Tibial nerve (tissue), 4 donors: ENCODE data around the gene SNX20. TPM values are rescaled to one million over a fixed set of nuclear protein-coding genes. Genes with fewer than 3 reads are reported as not detected.

Experiments used
- DNase-seq, 2 donors: peaks; one replicate each; pipeline ENCODE4 v3.0.0-alpha.2; 2019; ENCODE audit warnings: low spot score in 2 of 2
- H3K27ac ChIP-seq, 4 donors: fragments of 200-600 bp; sonication (generic) in 3 of 4; one replicate each; pipeline ENCODE4 v1.5.1; 2017 to 2019; ENCODE audit warnings: mild to moderate bottlenecking in 1 of 4
- H3K27me3 ChIP-seq, 2 donors: fragments of 200-600 bp; sonication (generic) in 1 of 2; one replicate each; pipeline versions ENCODE4 v1.5.1 to v1.6.0; 2017 to 2019
- H3K36me3 ChIP-seq, 3 donors: fragments of 200-600 bp; sonication (generic); one replicate each; pipeline ENCODE4 v1.5.1; 2018 to 2019
- H3K4me1 ChIP-seq, 4 donors: fragments of 200-600 bp; sonication (generic) in 3 of 4; one replicate each; pipeline ENCODE4 v1.5.1; 2017 to 2019
- H3K4me3 ChIP-seq, 4 donors: fragments of 200-600 bp; sonication (generic) in 3 of 4; one replicate each; pipeline ENCODE4 v1.5.1; 2017 to 2019; ENCODE audit warnings: mild to moderate bottlenecking in 1 of 4, moderate library complexity in 1 of 4
- H3K9me3 ChIP-seq, 4 donors: fragments of 200-600 bp; sonication (generic) in 3 of 4; one replicate each; pipeline ENCODE4 v1.5.1; 2017 to 2019
- CTCF ChIP-seq, 5 experiments: fragments of 200-600 bp in 3 of 5; fragments of 450-650 bp in 2 of 5; sonication (generic) in 3 of 5; IDR thresholded peaks; one replicate each; pipeline ENCODE4 v1.5.1; 2016 to 2019; ENCODE audit warnings: antibody characterized with exemption in 5 of 5, mild to moderate bottlenecking in 3 of 5, moderate library complexity in 2 of 5
- EP300 ChIP-seq, 2 donors: sonication (generic); formaldehyde crosslinking; IDR thresholded peaks; one replicate each; pipeline ENCODE4 v1.6.1; 2017; ENCODE audit warnings: antibody characterized with exemption in 2 of 2, mild to moderate bottlenecking in 1 of 2
- POLR2A ChIP-seq, 2 donors: fragments of 450-650 bp; IDR thresholded peaks; one replicate each; pipeline ENCODE4 v1.6.1; 2017; ENCODE audit warnings: antibody characterized with exemption in 2 of 2, mild to moderate bottlenecking in 2 of 2, moderate library complexity in 2 of 2
- WGBS, 2 donors: methylation state at CpG; one replicate each; pipeline ENCODE4 v1.1.5; 2018; 5-methylcytosine and 5-hydroxymethylcytosine counted together
- total RNA-seq, 4 donors: library from RNA; depleted of rRNA; stranded (reverse); fragments of >200 nt; gene quantifications; one replicate each; pipeline ENCODE4 v1.1.0, GENCODE V29; 2016

The SNX20 gene
- total RNA-seq, 4 donors from 2014 or later, result 1.7 to 5.1 (median 2.3) TPM

- H3K9me3 ChIP-seq, result no peaks in the 10 kb centered on the region
- no peak overlapping the region for H3K27ac ChIP-seq
- H3K4me3 ChIP-seq, result no peak overlapping the region
- no peaks in the 10 kb centered on the region for H3K27me3 ChIP-seq
- no peaks in the 10 kb centered on the region for H3K36me3 ChIP-seq
- H3K4me1 ChIP-seq, result peaks cover 0 to 1% (median 0%) of the 10 kb centered on the region in 4 donors
- no peak for TF ChIP-seq EP300 (IDR thresholded peaks at IDR 0.05)
- no peak for TF ChIP-seq POLR2A (IDR thresholded peaks at IDR 0.05)
- TF ChIP-seq CTCF (IDR thresholded peaks at IDR 0.05), result no peak
- DNase-seq, result no peak
- 67 to 70% methylated on average over 5 of the region's 5 CpGs for WGBS, 2 donors
Measured at GRCh38 chr16:50659806-50660205, 21.3 kb downstream of the SNX20 start.

- WGBS, 2 donors, result 57 to 65% methylated on average over 5 of the region's 5 CpGs
Measured at GRCh38 chr16:50657241-50657640, 23.9 kb downstream of the SNX20 start.

GRCh38 chr16:50655558-50656055 lies 25.5 kb downstream of the SNX20 start:
- H3K9me3 ChIP-seq, result no peaks in the 10 kb centered on the region
- DNase-seq, result no peak
- no peak for TF ChIP-seq CTCF (IDR thresholded peaks at IDR 0.05)
- TF ChIP-seq EP300 (IDR thresholded peaks at IDR 0.05), result no peak
- no peak for TF ChIP-seq POLR2A (IDR thresholded peaks at IDR 0.05)
- no peak overlapping the region for H3K27ac ChIP-seq
- WGBS, 2 donors, result 90 to 97% methylated on average over 2 to 3 of the region's 3 CpGs
- no peaks in the 10 kb centered on the region for H3K27me3 ChIP-seq
- no peaks in the 10 kb centered on the region for H3K36me3 ChIP-seq
- no peak overlapping the region for H3K4me3 ChIP-seq
- H3K4me1 ChIP-seq, result no peaks in the 10 kb centered on the region

More at GRCh38 chr16:50657241-50657640, 23.9 kb downstream of the SNX20 start:
- H3K4me1 ChIP-seq, result no peaks in the 10 kb centered on the region
- no peak for DNase-seq
- no peak overlapping the region for H3K4me3 ChIP-seq
- TF ChIP-seq POLR2A (IDR thresholded peaks at IDR 0.05) (no peak), CTCF (IDR thresholded peaks at IDR 0.05) (no peak), EP300 (IDR thresholded peaks at IDR 0.05) (no peak)
- H3K9me3 ChIP-seq, result no peaks in the 10 kb centered on the region
- H3K36me3 ChIP-seq, result no peaks in the 10 kb centered on the region
- H3K27ac ChIP-seq, result no peak overlapping the region
- H3K27me3 ChIP-seq, result no peaks in the 10 kb centered on the region

GRCh38 chr16:50653633-50654519 lies 27.2 kb downstream of the SNX20 start:
- 80 to 82% methylated on average over 11 of the region's 11 CpGs for WGBS, 2 donors

More at GRCh38 chr16:50653633-50654519, 27.2 kb downstream of the SNX20 start:
- TF ChIP-seq EP300 (IDR thresholded peaks at IDR 0.05) (no peak), POLR2A (IDR thresholded peaks at IDR 0.05) (no peak), CTCF (IDR thresholded peaks at IDR 0.05) (no peak)
- peaks cover 0 to under 1% (median 0%) of the 10 kb centered on the region in 3 donors for H3K36me3 ChIP-seq
- H3K4me1 ChIP-seq, result no peaks in the 10 kb centered on the region
- no peak for DNase-seq
- H3K9me3 ChIP-seq, result no peaks in the 10 kb centered on the region
- H3K27me3 ChIP-seq, result no peaks in the 10 kb centered on the region
- H3K4me3 ChIP-seq, result no peak overlapping the region
- H3K27ac ChIP-seq, result no peak overlapping the region
